Activated naive CD8-positive, alpha-beta T cell treated with anti-CD3 and anti-CD28 coated beads for 36 hours (primary cell): ENCODE results near the gene GNB2. TPM values are rescaled to one million over a fixed set of nuclear protein-coding genes. Genes with fewer than 3 reads are reported as not detected.
"Not testable (repeated sequence)": the region's sequence is repeated elsewhere in the genome, so short reads cannot be mapped to it uniquely, and the experiment has no call there.

Experiments used
- DNase-seq: peaks from one replicate; pipeline ENCODE4 v3.0.0; 2021
- H3K27ac Mint-ChIP-seq: one replicate; pipeline ENCODE4 v1.8.0; 2022; ENCODE audit warnings: mild to moderate bottlenecking, moderate library complexity, mixed read lengths
- H3K27me3 Mint-ChIP-seq: one replicate; pipeline ENCODE4 v1.8.0; 2022; ENCODE audit warnings: mild to moderate bottlenecking, mixed read lengths
- H3K36me3 Mint-ChIP-seq: one replicate; pipeline ENCODE4 v1.8.0; 2021; ENCODE audit warnings: mild to moderate bottlenecking, mixed read lengths
- H3K4me1 Mint-ChIP-seq: one replicate; pipeline ENCODE4 v1.8.0; 2021; ENCODE audit warnings: mixed read lengths
- H3K4me3 Mint-ChIP-seq: one replicate; pipeline ENCODE4 v1.8.0; 2022; ENCODE audit warnings: mild to moderate bottlenecking, moderate library complexity, mixed read lengths
- H3K9me3 Mint-ChIP-seq: one replicate; pipeline ENCODE4 v1.8.0; 2022; ENCODE audit warnings: mixed read lengths
- total RNA-seq, 2 experiments: library from RNA; stranded (reverse); gene quantifications; one replicate each; pipeline ENCODE4 v1.2.3, GENCODE V29; 2021

Gene GNB2
- total RNA-seq, 2 experiments from 2014 or later = 200 to 202 TPM

GRCh38 chr7:100694098-100694745, 20.7 kb downstream of the GNB2 start, which contains the start of gene GIGYF1:
Gene GIGYF1 (minus strand): TSS chr7:100694250. CDS start chr7:100688238, 6,012 bp downstream.
- Mint-ChIP-seq H3K4me1 (peaks cover 31% of the 10 kb centered on the region), H3K4me3 (peak within 1 kb of the TSS; percentile 96), H3K36me3 (peaks cover 12% of the 10 kb centered on the region), H3K9me3 (no peaks in the 10 kb centered on the region), H3K27me3 (no peaks in the 10 kb centered on the region), H3K27ac (peak within 1 kb of the TSS; percentile 88)
- peak; percentile 75 for DNase-seq

- peaks cover 12% of the 10 kb centered on the region for H3K36me3 Mint-ChIP-seq
- no peak overlapping the region for H3K4me3 Mint-ChIP-seq
- peaks cover 27% of the 10 kb centered on the region for H3K4me1 Mint-ChIP-seq
- peak overlapping the region; percentile 83 for H3K27ac Mint-ChIP-seq
- no peak for DNase-seq
- no peaks in the 10 kb centered on the region for H3K27me3 Mint-ChIP-seq
- H3K9me3 Mint-ChIP-seq = no peaks in the 10 kb centered on the region
Measured at GRCh38 chr7:100696123-100696521, 22.6 kb downstream of the GNB2 start.

GRCh38 chr7:100699018-100699417, 25.5 kb downstream of the GNB2 start:
- Mint-ChIP-seq H3K27ac (no peak overlapping the region), H3K27me3 (no peaks in the 10 kb centered on the region), H3K9me3 (no peaks in the 10 kb centered on the region), H3K36me3 (no peaks in the 10 kb centered on the region), H3K4me3 (no peak overlapping the region), H3K4me1 (peaks cover 12% of the 10 kb centered on the region)
- no peak for DNase-seq

DNA sequence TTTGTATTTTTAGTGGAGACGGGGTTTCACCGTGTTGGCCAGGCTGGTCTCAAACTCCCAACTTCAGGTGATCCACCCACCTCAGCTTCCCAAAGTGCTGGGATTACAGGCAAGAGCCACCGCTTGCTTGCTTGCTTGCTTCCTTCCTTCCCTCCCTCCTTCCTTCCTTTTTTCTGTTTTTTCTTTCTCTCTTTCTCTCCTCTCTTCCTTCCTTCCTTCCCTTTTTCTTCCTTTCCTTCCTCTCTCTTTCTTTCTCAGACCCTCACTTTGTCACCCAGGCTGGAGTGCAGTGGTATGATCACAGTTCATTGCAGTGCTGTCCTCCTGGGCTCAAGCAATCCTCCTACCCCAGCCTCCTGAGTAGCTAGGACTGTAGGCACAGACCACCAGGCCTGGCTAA, 27.5 kb downstream of the GNB2 start:
- DNase-seq, H3K36me3 Mint-ChIP-seq, H3K27ac Mint-ChIP-seq, H3K27me3 Mint-ChIP-seq, H3K4me3 Mint-ChIP-seq, H3K9me3 Mint-ChIP-seq, H3K4me1 Mint-ChIP-seq: not testable (repeated sequence)

- Mint-ChIP-seq H3K9me3 (no peaks in the 10 kb centered on the region), H3K36me3 (peaks cover 18% of the 10 kb centered on the region)
Measured at GRCh38 chr7:100705320-100705752, 31.8 kb downstream of the GNB2 start.

GRCh38 chr7:100705753-100706671, 32.5 kb downstream of the GNB2 start, which contains the start of gene POP7:
Gene POP7 (plus strand): TSS chr7:100706121. CDS start chr7:100706831, 710 bp downstream.
- no peaks in the 10 kb centered on the region for H3K9me3 Mint-ChIP-seq
- H3K27ac Mint-ChIP-seq = peak within 1 kb of the TSS; percentile 89
- peak; percentile 99 for DNase-seq
- H3K4me3 Mint-ChIP-seq = peak within 1 kb of the TSS; percentile 97
- peaks cover 19% of the 10 kb centered on the region for H3K36me3 Mint-ChIP-seq
- H3K4me1 Mint-ChIP-seq = peaks cover 7% of the 10 kb centered on the region
- H3K27me3 Mint-ChIP-seq = no peaks in the 10 kb centered on the region

More at GRCh38 chr7:100705320-100705752, 31.8 kb downstream of the GNB2 start:
- Mint-ChIP-seq H3K27me3 (no peaks in the 10 kb centered on the region), H3K27ac (peak overlapping the region; percentile 89), H3K4me1 (peaks cover 7% of the 10 kb centered on the region), H3K4me3 (peak overlapping the region; percentile 97)
- DNase-seq = peak; percentile 85

- Mint-ChIP-seq H3K4me3 (peak overlapping the region; percentile 97), H3K27ac (peak overlapping the region; percentile 89), H3K4me1 (peaks cover 7% of the 10 kb centered on the region), H3K9me3 (no peaks in the 10 kb centered on the region), H3K36me3 (peaks cover 19% of the 10 kb centered on the region), H3K27me3 (no peaks in the 10 kb centered on the region)
- no peak for DNase-seq
Measured at GRCh38 chr7:100706672-100707311, 33.3 kb downstream of the GNB2 start.

DNA sequence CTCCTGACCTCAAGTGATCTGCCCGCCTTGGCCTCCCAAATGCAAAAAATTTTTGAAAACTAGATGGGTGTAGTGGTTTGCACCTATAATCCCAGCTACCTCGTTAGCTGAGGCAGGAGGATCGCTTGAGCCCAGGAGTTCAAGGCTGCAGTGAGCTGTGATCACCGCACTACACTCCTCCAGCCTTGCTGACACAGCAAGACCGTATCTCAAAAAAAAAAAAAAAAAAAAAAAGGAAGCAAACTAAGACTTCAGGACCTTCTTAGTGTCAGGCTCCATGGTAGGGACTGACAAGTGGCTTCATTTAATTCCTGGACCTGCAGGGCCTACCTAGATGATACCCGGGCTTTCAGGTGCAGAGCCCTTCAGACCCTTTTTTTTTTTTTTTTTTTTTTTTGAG, 34.9 kb downstream of the GNB2 start:
- no peaks in the 10 kb centered on the region for H3K9me3 Mint-ChIP-seq
- H3K27ac Mint-ChIP-seq = no peak overlapping the region
- H3K4me1 Mint-ChIP-seq = peaks cover 7% of the 10 kb centered on the region
- no peak for DNase-seq
- peak overlapping the region; percentile 22 for H3K4me3 Mint-ChIP-seq
- no peaks in the 10 kb centered on the region for H3K27me3 Mint-ChIP-seq
- H3K36me3 Mint-ChIP-seq = peaks cover 19% of the 10 kb centered on the region

DNA sequence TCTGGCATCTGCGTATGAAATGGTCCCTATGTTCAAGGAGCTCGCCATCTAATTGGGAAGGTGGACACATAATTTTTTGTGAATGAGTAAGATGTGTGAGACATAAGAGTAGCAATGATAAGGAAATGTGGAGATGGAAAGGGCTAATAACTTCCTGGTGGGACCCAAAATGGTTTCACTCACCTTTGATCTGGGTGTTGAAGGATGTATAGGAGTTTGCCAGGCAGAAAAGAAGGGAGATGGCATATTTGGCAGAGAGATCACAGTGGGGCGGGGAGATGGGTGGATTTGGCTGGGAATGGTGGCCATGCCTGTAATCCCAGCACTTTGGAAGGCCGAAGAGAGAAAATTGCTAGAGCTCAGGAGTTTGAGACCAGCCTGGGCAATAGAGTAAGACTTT, 36.9 kb downstream of the GNB2 start:
- Mint-ChIP-seq H3K36me3 (peaks cover 19% of the 10 kb centered on the region), H3K4me3 (no peak overlapping the region), H3K27ac (no peak overlapping the region), H3K9me3 (no peaks in the 10 kb centered on the region), H3K27me3 (no peaks in the 10 kb centered on the region), H3K4me1 (peaks cover 7% of the 10 kb centered on the region)
- no peak for DNase-seq

GRCh38 chr7:100711369-100711768, 37.8 kb downstream of the GNB2 start:
- Mint-ChIP-seq H3K9me3 (no peaks in the 10 kb centered on the region), H3K36me3 (peaks cover 17% of the 10 kb centered on the region)

GRCh38 chr7:100714725-100715124, 41.2 kb downstream of the GNB2 start:
- no peak for DNase-seq
- Mint-ChIP-seq H3K36me3 (peaks cover 1% of the 10 kb centered on the region), H3K9me3 (peaks cover 2% of the 10 kb centered on the region), H3K4me3 (no peak overlapping the region), H3K4me1 (no peaks in the 10 kb centered on the region), H3K27me3 (peaks cover 9% of the 10 kb centered on the region), H3K27ac (no peak overlapping the region)

More at GRCh38 chr7:100711369-100711768, 37.8 kb downstream of the GNB2 start:
- no peak overlapping the region for H3K27ac Mint-ChIP-seq
- no peak for DNase-seq
- no peaks in the 10 kb centered on the region for H3K27me3 Mint-ChIP-seq
- H3K4me3 Mint-ChIP-seq = no peak overlapping the region
- H3K4me1 Mint-ChIP-seq = peaks cover 7% of the 10 kb centered on the region

DNA sequence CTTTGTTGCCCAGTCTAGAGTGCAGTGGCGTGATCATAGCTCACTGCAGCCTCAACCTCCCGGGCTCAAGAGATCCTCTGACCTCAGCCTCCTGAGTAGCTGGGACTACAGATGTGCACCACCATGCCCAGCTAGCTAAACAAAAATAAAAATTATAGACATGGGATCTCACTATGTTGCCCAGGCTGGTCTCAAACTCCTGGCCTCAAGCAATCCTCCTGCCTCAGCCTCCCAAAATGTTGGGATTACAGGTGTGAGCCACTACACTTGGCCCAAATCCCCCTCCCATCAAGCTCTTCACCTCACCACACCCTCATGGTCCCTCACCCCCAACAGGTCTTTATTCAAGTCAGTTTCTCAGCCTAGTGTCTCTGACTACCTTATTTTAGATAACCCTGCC, 43.5 kb downstream of the GNB2 start:
- not testable (repeated sequence) for H3K9me3 Mint-ChIP-seq, H3K27ac Mint-ChIP-seq, DNase-seq, H3K4me1 Mint-ChIP-seq, H3K36me3 Mint-ChIP-seq, H3K4me3 Mint-ChIP-seq
- peaks cover 29% of the 10 kb centered on the region for H3K27me3 Mint-ChIP-seq

DNA sequence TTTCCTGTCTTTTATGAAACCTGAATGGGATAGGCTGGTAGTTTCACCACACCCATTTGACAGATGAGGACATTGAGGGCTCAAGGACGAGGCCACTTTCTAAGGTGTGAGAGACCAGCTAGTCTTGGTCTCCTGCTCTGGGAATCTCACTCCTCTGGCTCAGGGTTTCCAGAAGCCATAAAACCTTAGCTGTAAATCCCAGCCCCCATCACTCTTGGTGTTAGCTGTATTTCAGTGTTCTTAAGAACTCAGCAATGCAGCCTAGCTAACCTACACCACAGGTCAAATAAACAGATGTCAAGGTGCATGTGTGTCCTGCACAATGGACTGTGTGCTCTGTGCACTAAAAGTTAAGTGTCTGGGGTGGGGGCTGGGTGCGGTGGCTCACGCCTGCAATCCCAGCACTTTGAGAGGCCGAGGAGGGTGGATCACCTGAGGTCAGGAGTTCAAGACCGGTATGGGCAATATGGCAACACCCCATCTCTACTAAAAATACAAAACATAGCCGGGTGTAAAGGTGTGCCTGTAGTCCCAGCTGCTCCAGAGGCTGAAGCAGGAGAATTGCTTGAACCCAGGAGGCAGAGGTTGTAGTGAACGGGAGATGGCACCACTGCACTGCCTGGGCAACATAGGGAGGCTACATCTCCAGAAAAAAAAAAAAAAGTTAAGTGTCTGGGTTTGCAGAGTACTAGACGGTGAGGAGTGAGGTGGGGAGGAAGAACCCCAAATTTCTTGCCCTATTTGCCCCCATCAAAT, 46.2 kb downstream of the GNB2 start:
- Mint-ChIP-seq H3K4me3 (no peak overlapping the region), H3K27me3 (peaks cover 45% of the 10 kb centered on the region), H3K9me3 (peaks cover 2% of the 10 kb centered on the region), H3K36me3 (no peaks in the 10 kb centered on the region), H3K27ac (no peak overlapping the region), H3K4me1 (peaks cover 1% of the 10 kb centered on the region)
- no peak for DNase-seq

- H3K36me3 Mint-ChIP-seq = no peaks in the 10 kb centered on the region
- H3K9me3 Mint-ChIP-seq = peaks cover 2% of the 10 kb centered on the region
- peaks cover 51% of the 10 kb centered on the region for H3K27me3 Mint-ChIP-seq
- peaks cover 6% of the 10 kb centered on the region for H3K4me1 Mint-ChIP-seq
- DNase-seq = no peak
- H3K27ac Mint-ChIP-seq = no peak within 1 kb of the TSS
- no peak within 1 kb of the TSS for H3K4me3 Mint-ChIP-seq
Measured at GRCh38 chr7:100720279-100720670, 46.7 kb downstream of the GNB2 start, which contains the start of gene EPO. Gene EPO (plus strand): TSS chr7:100720468. CDS start chr7:100720981, 513 bp downstream.
